SK-N-MC (cell line): ENCODE data around the gene ERGIC3.

Source experiments
- EZH2 ChIP-seq: fragments of 200-600 bp; sonication (generic); IDR thresholded peaks from one replicate; pipeline ENCODE4 v1.6.1; 2017; ENCODE audit warnings: antibody characterized with exemption
- POLR2AphosphoS5 ChIP-seq: IDR thresholded peaks from 2 replicates; pipeline ENCODE4 v1.6.1; 2012; ENCODE audit warnings: mild to moderate bottlenecking, low read depth, low read length, borderline replicate concordance

DNA sequence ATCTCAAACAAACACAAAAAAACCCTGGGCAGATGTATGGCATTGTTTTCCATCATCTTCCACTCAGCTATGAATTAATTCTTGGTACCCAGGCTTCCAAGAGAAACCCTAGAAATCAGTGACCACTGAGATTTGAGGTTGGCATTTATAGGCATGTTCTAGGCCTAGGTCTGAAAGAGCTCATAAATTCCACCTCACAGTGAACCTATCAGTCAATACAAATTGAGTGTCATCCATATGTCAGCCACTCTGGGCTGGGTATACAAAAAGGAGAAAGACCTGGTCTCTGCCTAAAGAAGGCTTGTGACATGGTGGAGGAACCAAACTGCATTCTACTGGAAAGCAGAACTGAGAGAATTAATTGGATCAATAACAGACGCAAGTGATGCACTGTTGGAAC lies 42.6 kb upstream of the ERGIC3 start:
- TF ChIP-seq EZH2 (no peak), POLR2AphosphoS5 (no peak)
